ENCODE measurements around the gene GALNT9.
"Not testable (repeated sequence)": the region's sequence is repeated elsewhere in the genome, so short reads cannot be mapped to it uniquely, and the experiment has no call there.

The GALNT9 gene

GRCh38 chr12:132278401-132279183, 50.8 kb downstream of the GALNT9 start:
- no peak for DNase-seq

DNA sequence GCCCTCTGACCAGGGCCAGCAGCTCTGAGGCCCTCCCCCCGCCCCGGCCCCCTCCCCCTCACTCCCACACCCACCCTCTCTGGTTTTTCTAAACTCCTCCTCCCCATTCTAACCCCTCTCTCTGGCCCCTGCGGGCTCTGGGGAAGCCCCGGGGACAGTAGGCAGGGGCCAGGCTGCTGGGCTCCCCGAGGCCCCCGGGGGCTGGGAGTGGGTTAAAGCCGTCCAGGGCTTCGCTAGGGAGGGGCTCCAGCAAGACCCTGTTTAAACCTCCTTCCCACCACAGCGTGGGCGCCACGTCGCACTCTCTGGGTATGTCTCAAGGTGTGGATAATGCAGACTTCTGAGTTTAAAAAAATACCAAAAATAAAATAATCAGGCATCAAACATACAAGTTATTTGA, 51.4 kb downstream of the GALNT9 start:
- no peak for DNase-seq

DNA sequence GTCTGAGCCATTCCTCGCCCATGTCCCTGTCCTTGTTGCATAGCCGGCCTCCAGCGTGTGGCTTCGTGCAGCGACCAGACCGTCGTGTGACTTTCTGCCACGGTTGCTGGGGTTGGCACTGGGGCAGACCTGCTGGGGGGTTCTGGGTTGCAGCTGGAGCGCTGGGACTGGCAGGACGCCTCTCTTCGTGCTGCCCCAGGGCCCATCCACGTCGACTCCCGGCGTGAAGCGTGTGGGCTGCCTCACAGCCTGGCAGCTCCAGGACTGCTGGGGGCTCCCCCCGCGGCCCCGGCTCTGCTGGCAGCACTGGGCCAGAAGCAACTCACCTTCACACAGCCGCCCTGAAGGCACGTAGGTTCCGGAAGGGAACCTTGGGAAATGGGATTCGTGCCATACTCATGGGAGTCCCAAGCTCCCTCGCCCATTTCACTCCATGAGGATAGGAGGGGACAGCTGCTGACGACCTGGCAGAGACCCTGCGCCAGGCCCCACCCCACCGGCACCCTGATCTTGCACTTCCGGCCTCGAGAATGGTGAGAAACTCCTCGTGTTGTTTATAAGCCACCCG, 51.9 kb downstream of the GALNT9 start:
- no peak for DNase-seq

DNA sequence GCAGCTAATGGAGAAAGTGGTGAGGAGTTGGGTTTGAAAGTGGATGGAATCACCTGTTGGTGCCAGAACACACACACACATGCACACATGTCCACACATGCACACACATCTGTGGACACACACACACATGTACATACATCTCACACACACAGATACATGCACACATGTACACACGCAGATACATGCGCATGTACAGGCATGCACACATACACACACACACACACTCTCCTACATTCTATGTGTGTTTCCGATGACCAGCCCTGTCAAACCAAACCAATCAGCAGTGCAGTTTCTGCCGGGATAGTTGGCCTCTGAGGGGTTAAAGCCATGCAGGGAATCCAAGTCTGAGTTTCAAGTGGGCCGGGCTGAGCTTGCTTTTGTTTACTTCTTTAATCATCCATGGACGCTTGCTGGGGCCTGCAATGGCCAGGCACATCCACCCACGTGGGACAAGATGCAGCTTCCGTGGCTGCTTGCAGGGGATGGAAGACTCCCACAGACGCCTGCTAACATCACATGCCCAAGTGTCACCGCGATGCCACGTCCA, 52.5 kb downstream of the GALNT9 start:
- DNase-seq = no peak

DNA sequence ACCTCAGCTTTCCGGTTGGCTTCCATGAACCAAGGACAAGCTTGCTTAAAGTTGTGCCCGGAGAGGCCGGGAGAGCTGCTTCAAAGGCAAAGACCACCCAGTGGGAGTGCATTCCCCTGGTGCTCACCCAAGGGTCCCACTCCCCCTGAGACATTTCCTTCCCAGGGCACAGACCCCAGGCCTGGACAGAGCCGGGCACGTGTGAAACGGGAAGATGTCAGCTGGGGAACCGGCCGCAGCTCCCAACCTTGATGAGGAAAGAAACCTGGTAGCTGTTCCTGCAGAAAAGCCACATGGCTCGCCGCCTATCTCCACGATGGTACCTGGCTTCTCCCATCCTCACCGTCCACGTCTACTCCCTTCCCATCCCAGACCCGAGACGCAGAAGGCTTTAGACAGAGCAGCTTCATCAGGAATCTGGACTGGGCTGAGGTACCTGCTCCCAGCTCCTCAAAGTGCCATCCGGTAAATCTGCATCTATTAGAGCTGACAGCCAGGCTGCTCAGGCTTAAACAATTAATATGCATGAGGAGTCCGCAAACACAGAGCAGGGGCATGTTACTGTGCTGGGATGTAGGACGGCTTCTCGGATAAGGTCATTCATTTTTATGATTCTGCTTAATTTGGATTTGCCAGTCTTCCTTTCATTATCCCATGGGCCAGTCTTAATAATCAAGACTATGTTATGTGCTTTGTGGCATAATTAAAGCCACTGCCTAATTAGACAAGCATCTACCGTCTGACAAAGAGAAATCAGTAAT, 53.1 kb downstream of the GALNT9 start:
- no peak for DNase-seq

DNA sequence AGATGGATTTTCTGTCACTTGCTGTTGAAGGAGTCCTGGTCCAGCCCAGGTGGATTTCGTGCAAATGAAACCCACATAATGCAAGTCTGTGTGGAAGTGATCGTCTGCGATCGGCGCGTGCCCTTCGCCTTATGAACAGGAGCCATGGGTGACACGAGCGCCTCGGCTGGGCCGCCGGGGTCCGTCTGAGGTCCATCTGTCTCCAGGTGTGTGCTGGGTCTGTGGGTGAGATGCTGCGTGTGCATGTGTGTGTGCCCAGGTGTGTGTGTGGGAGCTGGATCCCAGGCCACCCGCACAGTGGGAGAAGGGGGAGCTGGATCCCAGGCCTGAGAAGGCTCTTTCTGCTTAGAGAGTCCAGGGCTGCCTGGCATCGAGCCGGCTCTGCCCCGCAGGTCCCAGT, 53.8 kb downstream of the GALNT9 start:
- DNase-seq = no peak

DNA sequence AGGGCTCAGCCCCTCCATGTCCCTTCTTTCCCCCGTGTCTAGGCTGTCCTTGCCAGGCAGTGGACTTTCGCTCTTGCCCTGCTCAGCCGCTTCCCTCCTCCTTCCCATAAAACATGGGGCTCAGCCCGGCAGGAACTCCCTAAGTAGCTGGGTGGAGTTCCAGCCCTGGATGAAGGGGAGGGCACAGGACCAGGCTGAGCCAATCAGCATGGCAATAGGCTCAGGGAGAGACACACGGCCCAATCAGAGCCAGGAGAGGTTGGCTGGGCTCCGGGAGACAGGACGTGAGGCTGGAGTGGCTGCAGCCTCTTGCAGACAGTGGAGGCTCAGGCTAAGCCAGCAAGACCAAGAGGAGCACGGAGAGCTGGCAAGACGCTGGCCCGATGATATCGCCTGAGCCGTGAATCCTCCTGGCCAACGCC, 54.3 kb downstream of the GALNT9 start:
- DNase-seq = no peak

- no peak for DNase-seq
Observed at GRCh38 chr12:132273992-132274334, 55.4 kb downstream of the GALNT9 start.

GRCh38 chr12:132272711-132273110, 56.7 kb downstream of the GALNT9 start:
- DNase-seq = no peak

GRCh38 chr12:132271755-132272092, 57.7 kb downstream of the GALNT9 start:
- DNase-seq = no peak

- DNase-seq = no peak
Observed at GRCh38 chr12:132270969-132271754, 58.2 kb downstream of the GALNT9 start.

DNA sequence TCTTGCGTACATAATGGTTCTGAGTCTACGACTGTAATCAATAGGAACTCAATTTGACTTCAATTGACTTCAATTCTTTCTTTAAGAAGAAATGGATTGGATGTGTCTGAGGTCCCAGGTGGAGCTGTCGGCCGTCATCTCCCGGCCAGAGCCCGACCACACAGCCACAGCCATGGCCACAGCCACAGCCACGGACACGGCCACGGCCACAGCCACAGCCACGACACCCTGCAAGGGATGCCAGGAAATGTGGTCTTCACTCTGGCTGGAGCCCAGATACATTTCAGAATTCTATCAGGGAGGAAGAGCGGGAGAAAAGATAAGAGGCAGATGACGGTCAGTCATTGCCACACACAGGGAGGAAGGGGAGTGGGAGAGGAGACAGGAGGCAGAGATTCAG, 58.9 kb downstream of the GALNT9 start:
- DNase-seq = no peak

- no peak for DNase-seq
Observed at GRCh38 chr12:132269271-132269968, 60.0 kb downstream of the GALNT9 start.

GRCh38 chr12:132268674-132269073, 60.7 kb downstream of the GALNT9 start:
- no peak for DNase-seq

DNA sequence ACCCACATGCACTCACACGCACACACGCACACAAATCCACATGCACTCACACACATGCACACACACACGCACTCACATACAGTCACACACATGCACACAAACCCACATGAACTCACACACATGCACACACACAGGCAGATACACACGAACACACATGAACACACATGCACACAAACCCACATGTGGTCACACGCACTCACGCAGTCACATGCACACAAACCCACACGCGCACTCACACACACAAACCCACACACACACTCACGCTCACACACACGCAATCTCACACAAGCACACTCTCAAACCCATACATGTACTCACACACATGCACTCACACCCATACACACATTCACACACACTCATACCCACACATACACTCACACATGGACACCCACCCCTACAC, 61.5 kb downstream of the GALNT9 start:
- DNase-seq = no peak

DNA sequence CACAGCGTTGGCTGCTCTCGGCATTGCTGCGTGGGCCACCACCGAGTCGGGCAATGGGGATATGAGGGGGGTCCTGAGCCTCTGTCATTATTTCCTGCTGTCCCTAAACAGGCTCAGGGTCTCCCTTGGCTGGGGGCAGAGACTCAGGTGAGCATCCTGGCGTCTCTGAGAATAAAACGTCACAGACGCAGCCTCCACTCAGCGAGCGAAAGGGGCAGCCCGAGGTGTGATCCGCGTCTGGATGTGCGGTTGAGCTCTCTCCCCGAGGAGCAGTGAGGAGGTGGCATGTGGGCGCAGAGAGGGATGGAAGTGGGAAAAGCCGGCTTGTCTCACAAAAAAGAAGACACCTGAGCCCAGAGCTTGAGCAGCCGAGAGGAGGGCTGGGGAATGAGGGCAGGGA, 62.6 kb downstream of the GALNT9 start:
- no peak for DNase-seq

DNA sequence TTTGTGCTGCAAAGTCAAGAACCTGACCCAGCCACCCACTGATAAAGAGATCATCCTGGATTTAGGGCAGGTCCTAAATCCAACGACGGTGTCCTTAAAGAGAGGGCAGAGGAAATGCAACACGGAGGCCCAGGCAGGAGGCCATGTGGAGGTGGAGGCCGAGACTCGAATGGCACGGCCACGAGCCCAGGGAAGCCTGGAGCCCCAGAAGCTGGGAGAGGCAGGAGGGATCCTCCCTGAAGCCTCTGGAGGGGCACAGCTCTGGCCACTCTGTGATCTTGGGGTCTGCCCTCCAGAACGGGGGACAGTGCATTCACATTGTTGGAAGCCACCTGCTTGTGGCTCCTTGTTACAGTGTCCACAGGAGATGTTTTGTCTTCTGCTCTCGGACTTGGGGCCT, 63.0 kb downstream of the GALNT9 start:
- DNase-seq = no peak

- DNase-seq = not testable (repeated sequence)
Observed at GRCh38 chr12:132265822-132266221, 63.6 kb downstream of the GALNT9 start.

DNA sequence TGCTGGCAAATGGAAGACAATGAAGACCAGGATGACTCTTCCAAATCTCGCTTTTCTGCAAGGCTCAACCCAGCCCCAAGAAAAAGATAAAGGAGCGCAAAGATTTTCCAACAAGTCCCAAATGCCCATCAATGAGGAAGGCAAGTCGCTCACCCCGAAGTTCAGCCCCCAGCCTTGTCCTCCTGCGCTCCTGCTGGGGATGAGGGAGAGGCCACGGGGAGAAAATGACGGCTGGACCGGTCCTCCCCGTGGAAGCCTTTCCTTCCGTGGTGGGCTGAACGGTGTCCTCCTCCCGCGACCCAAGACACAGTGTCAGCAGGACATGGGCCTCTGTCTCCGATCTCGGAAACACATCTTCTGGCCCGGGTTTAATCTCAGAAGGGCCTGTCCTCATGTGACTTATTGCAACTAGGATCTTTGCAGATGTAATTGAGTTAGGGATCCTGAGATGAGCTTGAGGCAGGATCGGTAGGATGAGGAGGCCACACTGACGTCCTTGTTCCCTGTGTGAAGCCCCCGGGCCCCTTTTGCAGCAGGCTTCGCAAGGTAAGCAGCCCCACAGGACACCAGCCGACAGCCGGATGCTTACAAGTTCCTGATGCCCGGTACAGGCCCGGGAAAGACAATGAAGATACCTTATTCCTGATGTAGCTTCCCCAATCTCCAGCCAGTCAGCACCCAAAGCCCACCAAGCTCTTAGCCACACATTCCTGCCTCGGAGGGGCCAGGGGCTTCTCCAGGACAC, 64.2 kb downstream of the GALNT9 start:
- no peak for DNase-seq

- no peak for DNase-seq
Observed at GRCh38 chr12:132264086-132265010, 65.0 kb downstream of the GALNT9 start.

Data from inflammatory macrophage treated with lipopolysaccharide for 4 hours (primary cell).